Posterior vena cava (tissue), 2 donors: Measurements from ENCODE around the gene TMEM97. TPM values are rescaled to one million over a fixed set of nuclear protein-coding genes. Genes with fewer than 3 reads are reported as not detected.

ENCODE experiments used
- DNase-seq: peaks from one replicate; pipeline ENCODE4 v3.0.0-alpha.2; 2020; ENCODE audit warnings: low spot score
- intact Hi-C, 2 donors: fragments of 100-400 bp; cut with DNase I; formaldehyde crosslinking; loops; one replicate each; pipeline versions ENCODE4 v1.14.1 to v1.14.2; 2022 to 2023
- total RNA-seq, 2 donors: library from RNA; stranded (reverse); fragmentation: NEBNext Ultra II Directional; extraction: Animal tissue kit (Norgen Biotek cat#: 25700); gene quantifications; one replicate each; pipeline ENCODE4 v1.2.1, GENCODE V29; 2021
- donor health status: DM: yes; HTN: yes; CAD: no.
- donor health status: DM: yes; HTN: yes; CAD: no.

TMEM97 gene
- total RNA-seq, 2 donors from 2014 or later = 2.7 to 4.3 TPM

- intact Hi-C loops = no loop called here
- no peak for DNase-seq
Measured at GRCh38 chr17:28306954-28307401, 12.0 kb upstream of the TMEM97 start.

- intact Hi-C loops = no loop called here
- DNase-seq = no peak
Measured at GRCh38 chr17:28313841-28314240, 5.2 kb upstream of the TMEM97 start.

GRCh38 chr17:28315846-28316705 is 2.9 kb upstream of the TMEM97 start:
- DNase-seq = no peak
- intact Hi-C loops = no loop called here

- intact Hi-C loops = no loop called here
- no peak for DNase-seq
Measured at GRCh38 chr17:28317099-28317965, 1.7 kb upstream of the TMEM97 start.

- no peak for DNase-seq
- intact Hi-C loops = no loop called here
Measured at GRCh38 chr17:28317966-28318758, 838 bp upstream of the TMEM97 start.

GRCh38 chr17:28319598-28319935 is 567 bp downstream of the TMEM97 start:
- intact Hi-C loops = no loop called here
- no peak for DNase-seq

- no peak for DNase-seq
- intact Hi-C loops = no loop called here
Measured at GRCh38 chr17:28320215-28321061, 1.4 kb downstream of the TMEM97 start.

GRCh38 chr17:28324267-28324745 is 5.3 kb downstream of the TMEM97 start:
- intact Hi-C loops = no loop called here
- DNase-seq = no peak

GRCh38 chr17:28324781-28325180 is 5.8 kb downstream of the TMEM97 start:
- DNase-seq = no peak
- intact Hi-C loops = no loop called here

GRCh38 chr17:28325211-28325610 is 6.2 kb downstream of the TMEM97 start:
- intact Hi-C loops = no loop called here
- DNase-seq = no peak

- no peak for DNase-seq
- intact Hi-C loops = no loop called here
Measured at GRCh38 chr17:28326114-28326513, 7.1 kb downstream of the TMEM97 start.

- intact Hi-C loops = no loop called here
- no peak for DNase-seq
Measured at GRCh38 chr17:28327031-28327607, 8.1 kb downstream of the TMEM97 start.

- DNase-seq = no peak
- intact Hi-C loops = no loop called here
Measured at GRCh38 chr17:28327709-28328108, 8.7 kb downstream of the TMEM97 start.

GRCh38 chr17:28328325-28328724 is 9.3 kb downstream of the TMEM97 start:
- intact Hi-C loops = no loop called here
- DNase-seq = peak; percentile 17

- intact Hi-C loops = no loop called here
- DNase-seq = peak; percentile 38
Measured at GRCh38 chr17:28330671-28331070, 11.7 kb downstream of the TMEM97 start.

GRCh38 chr17:28331891-28332420 is 13.0 kb downstream of the TMEM97 start:
- intact Hi-C loops = no loop called here
- peak; percentile 48 for DNase-seq

GRCh38 chr17:28333083-28333746 is 14.2 kb downstream of the TMEM97 start:
- intact Hi-C loops = no loop called here
- DNase-seq = peak; percentile 13
